Mucosa of descending colon (tissue), 3 donors: ENCODE data around the gene NR1H4. TPM values are rescaled to one million over a fixed set of nuclear protein-coding genes. Genes with fewer than 3 reads are reported as not detected.

ENCODE experiments used
- ATAC-seq: fragments of 200-7000 bp; cut with Tn5 transposase; one replicate; pipeline ENCODE4 v1.9.1; 2020; ENCODE audit warnings: mild to moderate bottlenecking, moderate library complexity
- DNase-seq, 3 donors: peaks; one replicate each; pipeline ENCODE4 v3.0.0-alpha.2; 2020
- H3K36me3 ChIP-seq: fragments of 200-600 bp; one replicate; pipeline ENCODE4 v1.8.0; 2021; ENCODE audit warnings: low read depth, mild to moderate bottlenecking
- H3K4me1 ChIP-seq: fragments of 200-600 bp; one replicate; pipeline ENCODE4 v1.8.0; 2021; ENCODE audit warnings: low read depth, mild to moderate bottlenecking
- H3K4me3 ChIP-seq: fragments of 200-600 bp; one replicate; pipeline ENCODE4 v1.8.0; 2021; ENCODE audit warnings: mild to moderate bottlenecking
- H3K9me3 ChIP-seq: fragments of 200-600 bp; one replicate; pipeline ENCODE4 v1.8.0; 2021; ENCODE audit warnings: mild to moderate bottlenecking
- intact Hi-C, 2 donors: fragments of 100-400 bp; cut with DNase I in 1 of 2; cut with micrococcal nuclease in 1 of 2; formaldehyde crosslinking; loops; one replicate each; pipeline versions ENCODE4 v1.11.0 to v1.11.1; 2022; cut with DNase I, micrococcal nuclease
- total RNA-seq, 3 donors: library from RNA; stranded (reverse); fragmentation: NEBNext Ultra II Directional in 2 of 3; extraction: Animal tissue kit (Norgen Biotek cat#: 25700) in 2 of 3; gene quantifications; one replicate each; pipeline versions ENCODE4 v1.2.1 to v1.2.4, GENCODE V29; 2021 to 2023
- TF ChIP-seq, protein P1 (sequence below): fragments of 200-600 bp; IDR thresholded peaks from one replicate; pipeline ENCODE4 v1.8.0; 2022; ENCODE audit warnings: antibody characterized with exemption, mild to moderate bottlenecking
- donor health status: DM: no; HTN: no; CAD: no; lungs with moderate emphysema.
- donor health status: DM: no; HTN: no; CAD: no.
- donor health status: DM: no; HTN: yes; CAD: no.

Gene NR1H4
- total RNA-seq, 3 donors from 2014 or later: 9.4 to 17.6 (median 13.8) TPM

DNA sequence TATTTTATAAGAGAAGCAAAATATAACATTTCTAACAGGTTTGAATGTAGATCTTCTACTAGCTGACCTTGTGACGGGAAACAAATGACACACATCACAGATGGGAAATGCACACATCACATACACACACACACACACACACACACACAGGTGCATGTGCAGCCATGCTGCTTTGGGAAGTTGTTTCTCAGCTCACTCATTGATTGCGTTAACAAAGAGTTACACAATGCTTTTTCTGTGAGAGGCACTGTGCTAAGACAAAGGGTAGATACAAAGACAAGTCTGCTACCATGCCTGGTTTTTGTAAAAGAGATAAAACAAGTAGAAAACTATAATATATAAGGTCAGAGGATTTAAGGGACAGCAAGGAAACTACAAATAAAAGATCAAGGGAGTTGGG lies 1.3 kb upstream of the NR1H4 start:
- TF ChIP-seq, protein P1, sequence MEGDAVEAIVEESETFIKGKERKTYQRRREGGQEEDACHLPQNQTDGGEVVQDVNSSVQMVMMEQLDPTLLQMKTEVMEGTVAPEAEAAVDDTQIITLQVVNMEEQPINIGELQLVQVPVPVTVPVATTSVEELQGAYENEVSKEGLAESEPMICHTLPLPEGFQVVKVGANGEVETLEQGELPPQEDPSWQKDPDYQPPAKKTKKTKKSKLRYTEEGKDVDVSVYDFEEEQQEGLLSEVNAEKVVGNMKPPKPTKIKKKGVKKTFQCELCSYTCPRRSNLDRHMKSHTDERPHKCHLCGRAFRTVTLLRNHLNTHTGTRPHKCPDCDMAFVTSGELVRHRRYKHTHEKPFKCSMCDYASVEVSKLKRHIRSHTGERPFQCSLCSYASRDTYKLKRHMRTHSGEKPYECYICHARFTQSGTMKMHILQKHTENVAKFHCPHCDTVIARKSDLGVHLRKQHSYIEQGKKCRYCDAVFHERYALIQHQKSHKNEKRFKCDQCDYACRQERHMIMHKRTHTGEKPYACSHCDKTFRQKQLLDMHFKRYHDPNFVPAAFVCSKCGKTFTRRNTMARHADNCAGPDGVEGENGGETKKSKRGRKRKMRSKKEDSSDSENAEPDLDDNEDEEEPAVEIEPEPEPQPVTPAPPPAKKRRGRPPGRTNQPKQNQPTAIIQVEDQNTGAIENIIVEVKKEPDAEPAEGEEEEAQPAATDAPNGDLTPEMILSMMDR: no peak
- H3K9me3 ChIP-seq: no peaks in the 10 kb centered on the region
- H3K4me3 ChIP-seq: no peak overlapping the region
- DNase-seq (no peak), ATAC-seq (no peak)
- no peaks in the 10 kb centered on the region for H3K36me3 ChIP-seq
- intact Hi-C loops: no loop called here
- H3K4me1 ChIP-seq: no peaks in the 10 kb centered on the region

DNA sequence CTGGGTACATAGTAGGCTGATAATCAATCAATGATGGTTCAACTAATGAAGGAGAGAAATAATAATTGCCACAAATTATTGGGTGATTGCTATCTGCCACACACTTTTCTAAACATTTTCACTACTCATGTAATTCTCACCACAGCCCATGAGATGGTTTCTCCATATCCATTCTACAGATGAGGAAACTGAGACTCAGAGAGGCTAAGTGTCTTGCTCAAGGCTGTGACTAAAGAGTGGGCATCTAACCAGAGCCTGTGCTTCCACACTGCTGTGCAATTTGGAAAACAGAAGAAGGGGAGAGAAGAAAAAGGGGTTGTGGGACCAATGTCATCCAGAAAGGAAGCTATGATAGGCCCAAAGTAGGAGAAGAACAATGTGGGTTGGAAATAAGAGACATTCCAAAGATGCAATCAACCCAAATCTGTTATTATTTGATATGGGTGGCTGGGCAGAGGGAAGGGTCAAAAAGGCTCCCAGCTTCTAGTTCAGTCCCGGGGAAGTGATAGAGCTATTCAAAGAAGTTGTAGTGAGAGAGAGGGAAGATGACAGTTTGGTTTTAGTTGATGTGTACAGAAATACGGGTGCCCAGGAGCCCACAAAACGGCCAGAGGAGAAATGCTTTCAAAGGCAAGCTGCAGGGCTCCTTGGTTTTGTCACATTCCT lies 483 bp upstream of the NR1H4 start:
- Histone ChIP-seq H3K36me3 (no peaks in the 10 kb centered on the region), H3K9me3 (no peaks in the 10 kb centered on the region), H3K4me1 (no peaks in the 10 kb centered on the region), H3K4me3 (no peak overlapping the region)
- DNase-seq (no peak), ATAC-seq (no peak)
- intact Hi-C loops: no loop called here
- TF ChIP-seq, protein P1: no peak

DNA sequence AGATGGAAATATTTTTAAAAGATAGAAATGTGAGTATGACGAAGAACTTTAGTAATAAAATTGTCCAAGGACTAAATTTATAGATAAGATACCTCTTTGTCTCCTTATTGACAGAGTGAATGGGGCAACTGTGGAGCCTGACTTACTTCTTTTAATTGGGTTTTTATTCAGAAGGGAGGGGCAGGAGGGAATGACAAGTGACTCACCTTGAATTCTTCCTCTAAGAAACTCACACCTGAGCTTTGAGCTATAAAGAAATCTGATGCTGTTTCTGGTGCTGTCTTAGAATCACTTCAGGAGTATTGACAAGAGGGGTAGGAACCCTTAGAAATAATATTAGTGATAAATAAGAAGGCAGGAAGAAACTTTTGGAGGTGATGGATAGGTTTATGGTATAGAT lies 951 bp downstream of the NR1H4 start:
- no peaks in the 10 kb centered on the region for H3K9me3 ChIP-seq
- H3K36me3 ChIP-seq: no peaks in the 10 kb centered on the region
- DNase-seq: no peak
- H3K4me3 ChIP-seq: no peak overlapping the region
- TF ChIP-seq, protein P1: no peak
- intact Hi-C loops: no loop called here
- ATAC-seq: peak; percentile 65
- H3K4me1 ChIP-seq: no peaks in the 10 kb centered on the region

DNA sequence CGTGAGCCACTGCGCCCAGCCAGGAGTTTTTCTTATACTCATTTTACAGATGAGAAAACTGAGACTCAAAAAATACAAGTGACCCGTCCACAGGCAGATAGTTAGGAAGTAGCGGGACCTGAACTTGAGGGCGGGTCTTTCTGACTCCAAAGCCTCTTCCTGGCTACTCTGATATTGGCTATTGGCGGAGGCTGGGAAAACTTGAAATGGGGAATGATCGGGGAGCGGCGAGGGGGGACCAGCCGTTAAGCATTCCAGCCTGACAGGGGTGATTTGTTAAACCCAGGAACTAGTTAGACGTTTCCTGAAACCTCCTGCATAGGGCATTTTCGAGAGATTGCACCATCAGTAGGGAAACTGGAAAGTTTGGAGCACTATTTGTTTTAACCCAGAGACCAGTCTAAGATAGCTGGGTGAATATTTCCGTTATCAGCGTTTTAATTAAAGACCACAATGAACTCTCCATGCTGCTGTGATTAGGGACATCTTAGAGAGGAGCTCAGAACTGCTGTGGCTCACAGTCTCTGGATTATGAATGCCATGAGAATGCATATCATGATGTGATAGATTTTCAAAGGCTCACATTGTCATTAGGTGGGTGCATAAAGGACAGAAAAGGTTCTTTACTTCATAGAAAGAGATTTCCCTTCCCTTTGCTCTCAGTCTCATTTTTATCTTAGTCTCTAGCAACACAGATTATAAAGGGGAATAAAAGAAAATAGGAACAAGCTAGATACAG lies 2.5 kb downstream of the NR1H4 start:
- no peaks in the 10 kb centered on the region for H3K9me3 ChIP-seq
- intact Hi-C loops: no loop called here
- H3K36me3 ChIP-seq: no peaks in the 10 kb centered on the region
- TF ChIP-seq, protein P1: no peak
- no peak for ATAC-seq
- no peak overlapping the region for H3K4me3 ChIP-seq
- DNase-seq: no peak
- H3K4me1 ChIP-seq: no peaks in the 10 kb centered on the region

DNA sequence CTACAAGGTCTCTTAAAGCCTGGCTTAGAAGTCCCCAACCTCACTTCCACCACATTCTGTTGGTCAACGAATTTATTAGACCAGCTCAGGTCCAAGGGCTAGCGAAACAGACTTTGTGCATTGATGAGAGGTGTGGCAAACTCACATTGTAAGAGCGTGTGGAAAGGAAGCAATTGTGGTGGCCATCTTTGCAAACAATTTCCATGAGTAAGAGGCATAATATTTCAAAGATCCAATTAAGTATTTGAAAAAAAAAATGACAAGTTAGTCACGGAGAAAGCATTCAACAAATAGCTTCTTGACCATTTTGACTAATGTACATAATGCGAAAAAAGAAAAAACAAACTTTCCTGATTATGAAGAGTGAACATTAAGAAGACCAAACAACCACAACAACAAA lies 7.4 kb downstream of the NR1H4 start:
- ATAC-seq: no peak

More for the DNA sequence above, 7.4 kb downstream of the NR1H4 start:
- H3K4me1 ChIP-seq: no peaks in the 10 kb centered on the region
- no peaks in the 10 kb centered on the region for H3K36me3 ChIP-seq
- H3K4me3 ChIP-seq: no peak overlapping the region
- no peak for DNase-seq
- no peaks in the 10 kb centered on the region for H3K9me3 ChIP-seq
- intact Hi-C loops: no loop called here
- TF ChIP-seq, protein P1: no peak
